ENCODE data around the gene ELMO3. TPM values are rescaled to one million over a fixed set of nuclear protein-coding genes. Genes with fewer than 3 reads are reported as not detected.
A peak's percentile ranks its signal among the peaks of the same experiment; 100 is the strongest.

Gene ELMO3
- total RNA-seq, 2 experiments from 2014 or later, result 7.6 to 7.8 TPM

DNA sequence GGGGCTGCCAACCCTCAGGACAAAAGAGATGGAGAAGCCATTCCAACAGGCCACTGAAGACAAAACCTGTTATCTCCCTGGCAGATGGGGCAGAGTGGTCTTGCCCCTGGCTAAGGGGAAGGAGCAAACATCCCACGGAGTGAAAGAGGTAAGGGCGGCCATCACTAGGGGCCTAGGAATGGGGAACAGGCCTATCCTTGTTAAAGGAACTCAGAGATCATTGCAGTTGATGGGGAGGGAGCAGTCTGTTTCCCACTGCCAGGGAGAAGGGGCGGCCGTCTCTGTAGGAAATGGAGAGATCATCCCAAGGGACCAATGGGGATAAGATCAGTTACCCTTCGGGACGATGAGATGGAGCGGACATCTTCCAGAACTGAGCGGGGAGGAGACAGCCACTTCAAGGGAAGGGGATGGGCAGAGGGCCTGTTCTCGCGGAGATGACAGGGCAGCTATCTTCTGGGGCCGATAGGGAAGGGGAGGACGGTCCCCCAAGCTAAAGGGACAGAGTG lies 27.4 kb downstream of the ELMO3 start:
- H3K36me3 ChIP-seq (ENCODE audit: insufficient read depth, low read length), result peaks cover 33% of the 10 kb centered on the region
- H3K4me3 ChIP-seq (ENCODE audit: low read depth, low read length, poor library complexity, severe bottlenecking), result peak overlapping the region; percentile 95
- peaks cover 13% of the 10 kb centered on the region for H3K79me2 ChIP-seq (ENCODE audit: insufficient read depth, low read depth, low read length)
- POLR2A ChIA-PET, result interaction anchor here (0.6 to 2.3 kb wide), 13 partner anchors 9 to 356 kb away, joined by 3 to 11 read pairs (median 5); partner anchors contain the start of gene SLC9A5
- no peak for DNase-seq (ENCODE audit: low spot score)
- H4K20me1 ChIP-seq (ENCODE audit: insufficient read depth, low read length), result no peaks in the 10 kb centered on the region
- H3K4me2 ChIP-seq (ENCODE audit: low read length), result peak overlapping the region; percentile 95
- H3K27ac ChIP-seq (ENCODE audit: low read depth, low read length, poor library complexity, severe bottlenecking), result peak overlapping the region; percentile 15
- no peak for TF ChIP-seq EZH2phosphoT487 (IDR thresholded peaks at IDR 0.05; ENCODE audit: borderline replicate concordance, low read depth, low read length)
- TF ChIP-seq, protein P1, sequence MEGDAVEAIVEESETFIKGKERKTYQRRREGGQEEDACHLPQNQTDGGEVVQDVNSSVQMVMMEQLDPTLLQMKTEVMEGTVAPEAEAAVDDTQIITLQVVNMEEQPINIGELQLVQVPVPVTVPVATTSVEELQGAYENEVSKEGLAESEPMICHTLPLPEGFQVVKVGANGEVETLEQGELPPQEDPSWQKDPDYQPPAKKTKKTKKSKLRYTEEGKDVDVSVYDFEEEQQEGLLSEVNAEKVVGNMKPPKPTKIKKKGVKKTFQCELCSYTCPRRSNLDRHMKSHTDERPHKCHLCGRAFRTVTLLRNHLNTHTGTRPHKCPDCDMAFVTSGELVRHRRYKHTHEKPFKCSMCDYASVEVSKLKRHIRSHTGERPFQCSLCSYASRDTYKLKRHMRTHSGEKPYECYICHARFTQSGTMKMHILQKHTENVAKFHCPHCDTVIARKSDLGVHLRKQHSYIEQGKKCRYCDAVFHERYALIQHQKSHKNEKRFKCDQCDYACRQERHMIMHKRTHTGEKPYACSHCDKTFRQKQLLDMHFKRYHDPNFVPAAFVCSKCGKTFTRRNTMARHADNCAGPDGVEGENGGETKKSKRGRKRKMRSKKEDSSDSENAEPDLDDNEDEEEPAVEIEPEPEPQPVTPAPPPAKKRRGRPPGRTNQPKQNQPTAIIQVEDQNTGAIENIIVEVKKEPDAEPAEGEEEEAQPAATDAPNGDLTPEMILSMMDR (conservative IDR thresholded peaks at IDR 0.05; ENCODE audit: low read length), result no peak
- TSS peak; percentile 66 for BruUV-seq (replicated peaks)
- intact Hi-C loops (cut with micrococcal nuclease; ENCODE audit: unreplicated experiment), result loop anchor here (2.0 to 5.0 kb wide), 2 partner anchors 34 to 209 kb away; partner anchors contain the start of gene E2F4
- no peaks in the 10 kb centered on the region for H3K9me3 ChIP-seq (ENCODE audit: low read length)
- CTCF ChIA-PET (ENCODE audit: unreplicated experiment), result interaction anchor here (0.5 to 1.8 kb wide), 9 partner anchors 10 to 446 kb away, joined by 3 to 7 read pairs (median 4); no protein-coding TSS in a partner anchor
- H3K4me1 ChIP-seq (ENCODE audit: insufficient read depth, low read length, poor library complexity, severe bottlenecking), result peaks cover 18% of the 10 kb centered on the region
- H3K9me2 ChIP-seq (ENCODE audit: insufficient read depth, low read length), result no peaks in the 10 kb centered on the region
- H2AFZ ChIP-seq (ENCODE audit: low read length), result peak overlapping the region; percentile 76; the same call in 1 of the 2 replicates

DNA sequence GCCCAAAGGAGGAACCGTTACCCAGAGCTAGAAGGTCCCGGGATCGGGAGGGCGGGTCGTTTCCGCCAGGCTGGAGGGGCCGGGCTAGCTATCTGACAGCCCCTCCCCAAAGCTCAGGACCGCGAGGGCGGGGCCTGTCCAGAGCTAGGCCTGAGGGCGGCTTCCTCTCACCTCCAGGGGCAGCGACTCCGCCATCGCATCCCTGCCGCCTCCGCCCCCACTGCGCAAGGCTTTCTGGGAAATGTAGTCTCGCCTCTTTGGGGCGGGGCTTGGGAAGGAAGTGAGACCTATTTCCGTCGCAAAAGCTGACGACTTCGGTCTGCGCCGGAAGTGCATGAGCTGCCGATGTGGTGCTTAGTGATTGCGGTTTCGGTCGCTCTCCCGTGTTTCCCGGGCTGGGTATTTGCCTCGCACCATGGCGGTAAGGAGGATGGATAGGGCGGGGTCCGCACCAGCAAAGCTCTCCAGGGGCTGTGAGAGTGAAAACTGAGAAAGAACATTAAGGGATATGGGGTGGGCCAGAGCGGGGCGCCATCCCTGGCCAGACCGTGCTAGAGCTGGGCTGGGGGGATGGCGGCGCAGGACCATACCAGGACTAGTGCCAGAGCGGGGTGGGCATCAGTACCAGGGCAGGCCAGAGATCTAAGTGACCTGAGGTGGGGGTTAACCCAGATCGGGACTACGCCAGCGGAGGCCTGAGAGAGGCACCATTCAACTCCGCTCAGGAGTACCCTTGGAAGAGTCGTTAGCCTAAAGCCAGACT lies 28.1 kb downstream of the ELMO3 start, which contains the start of gene TMEM208:
TMEM208 (plus strand) TSS at position 327 of the 763 bp plus-strand sequence; CDS start at position 416, 89 bp downstream.
- Histone ChIP-seq H3K4me2 (ENCODE audit: low read length) (peak within 1 kb of the TSS; percentile 95), H3K4me3 (ENCODE audit: low read depth, low read length, poor library complexity, severe bottlenecking) (peak within 1 kb of the TSS; percentile 95), H2AFZ (ENCODE audit: low read length) (peak within 1 kb of the TSS; percentile 76; the same call in 1 of the 2 replicates), H3K79me2 (ENCODE audit: insufficient read depth, low read depth, low read length) (peaks cover 13% of the 10 kb centered on the region), H4K20me1 (ENCODE audit: insufficient read depth, low read length) (no peaks in the 10 kb centered on the region), H3K27ac (ENCODE audit: low read depth, low read length, poor library complexity, severe bottlenecking) (peak within 1 kb of the TSS; percentile 19), H3K9me2 (ENCODE audit: insufficient read depth, low read length) (no peaks in the 10 kb centered on the region), H3K9me3 (ENCODE audit: low read length) (no peaks in the 10 kb centered on the region), H3K36me3 (ENCODE audit: insufficient read depth, low read length) (peaks cover 40% of the 10 kb centered on the region), H3K4me1 (ENCODE audit: insufficient read depth, low read length, poor library complexity, severe bottlenecking) (peaks cover 18% of the 10 kb centered on the region)
- TF ChIP-seq, protein P1 (conservative IDR thresholded peaks at IDR 0.05; ENCODE audit: low read length), result peak; percentile 71
- no peak for TF ChIP-seq EZH2phosphoT487 (IDR thresholded peaks at IDR 0.05; ENCODE audit: borderline replicate concordance, low read depth, low read length)
- peak; percentile 98 for DNase-seq (ENCODE audit: low spot score)
- CTCF ChIA-PET (ENCODE audit: unreplicated experiment), result interaction anchor here (0.5 to 1.8 kb wide), 10 partner anchors 9 to 445 kb away, joined by 3 to 7 read pairs (median 4); partner anchors contain the start of gene FHOD1
- intact Hi-C loops (cut with micrococcal nuclease; ENCODE audit: unreplicated experiment), result loop anchor here (1.0 to 5.0 kb wide), 3 partner anchors 20 to 210 kb away; partner anchors contain the start of genes E2F4 and FHOD1
- BruUV-seq (replicated peaks), result no TSS peak
- POLR2A ChIA-PET, result interaction anchor here (0.6 to 2.3 kb wide), 16 partner anchors 9 to 356 kb away, joined by 3 to 11 read pairs (median 4); partner anchors contain the start of gene SLC9A5
